ENCODE results near the gene HHIPL1. TPM values are rescaled to one million over a fixed set of nuclear protein-coding genes. Genes with fewer than 3 reads are reported as not detected.
A peak's percentile ranks its signal among the peaks of the same experiment; 100 is the strongest.

HHIPL1 gene
- polyA plus RNA-seq, 2 of the 4 experiments (the other 2 are of a cell fraction), result 0.19 to 0.23 TPM

- no peak overlapping the region for H3K4me2 ChIP-seq
- H3K27ac ChIP-seq, result no peak overlapping the region
- ChIA-PET CTCF (interaction anchor here (0.8 to 4.9 kb wide), 6 partner anchors 13 to 316 kb away, joined by 3 to 42 read pairs (median 4); no protein-coding TSS in a partner anchor), POLR2A (no interaction called here)
- peaks cover 14% of the 10 kb centered on the region; the same call in 2 of the 3 replicates for H3K4me1 ChIP-seq
- H3K4me3 ChIP-seq, result no peak overlapping the region
- no peaks in the 10 kb centered on the region for H3K9me3 ChIP-seq
- TF ChIP-seq REST (IDR thresholded peaks at IDR 0.05) (no peak), HDAC2 (IDR thresholded peaks at IDR 0.05) (no peak), TFCP2L1 (CRISPR knock-in tag; IDR thresholded peaks at IDR 0.05) (no peak), RAD21 (conservative IDR thresholded peaks at IDR 0.05 in 1 of 2, IDR thresholded peaks at IDR 0.05 in 1 of 2) (no peak)
- WGBS (ENCODE audit: missing lambda C conversion rate), result 62% methylated on average over 2 of the region's 2 CpGs
- DNase-seq (ENCODE audit: low read depth in 1 of 2, low spot score in 1 of 2), result no peak
- no peak for ATAC-seq
- no peak for FAIRE-seq
These were observed 22.1 kb downstream of the HHIPL1 start for GRCh38 chr14:99667045-99667444.

GRCh38 chr14:99667821-99668220 is 22.9 kb downstream of the HHIPL1 start:
- H3K27ac ChIP-seq, result no peak overlapping the region
- CTCF ChIA-PET, result interaction anchor here (0.8 to 4.9 kb wide), 8 partner anchors 13 to 179 kb away, joined by 3 to 42 read pairs (median 3); partner anchors contain the start of gene CYP46A1
- no peaks in the 10 kb centered on the region for H3K9me3 ChIP-seq
- peaks cover 17% of the 10 kb centered on the region; the same call in 2 of the 3 replicates for H3K4me1 ChIP-seq
- WGBS (ENCODE audit: missing lambda C conversion rate), result 77% methylated on average over 9 of the region's 9 CpGs
- DNase-seq (ENCODE audit: low read depth in 1 of 2, low spot score in 1 of 2) (no peak), FAIRE-seq (no peak), ATAC-seq (no peak)
- POLR2A ChIA-PET, result interaction anchor here (0.7 kb wide), 1 partner anchor 16 kb away, joined by 5 read pairs; the partner anchor contains the start of gene CYP46A1
- no peak overlapping the region for H3K4me2 ChIP-seq
- H3K4me3 ChIP-seq, result no peak overlapping the region
- TF ChIP-seq POLR2A (IDR thresholded peaks at IDR 0.05; ENCODE audit: low read length) (no peak), RNF2 (IDR thresholded peaks at IDR 0.05; ENCODE audit: borderline replicate concordance, low read depth) (no peak), ZC3H11A (IDR thresholded peaks at IDR 0.05) (no peak), TFCP2L1 (CRISPR knock-in tag; IDR thresholded peaks at IDR 0.05) (no peak)
- TF ChIP-seq, protein P1, sequence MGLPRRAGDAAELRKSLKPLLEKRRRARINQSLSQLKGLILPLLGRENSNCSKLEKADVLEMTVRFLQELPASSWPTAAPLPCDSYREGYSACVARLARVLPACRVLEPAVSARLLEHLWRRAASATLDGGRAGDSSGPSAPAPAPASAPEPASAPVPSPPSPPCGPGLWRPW (IDR thresholded peaks at IDR 0.05), result no peak

DNA sequence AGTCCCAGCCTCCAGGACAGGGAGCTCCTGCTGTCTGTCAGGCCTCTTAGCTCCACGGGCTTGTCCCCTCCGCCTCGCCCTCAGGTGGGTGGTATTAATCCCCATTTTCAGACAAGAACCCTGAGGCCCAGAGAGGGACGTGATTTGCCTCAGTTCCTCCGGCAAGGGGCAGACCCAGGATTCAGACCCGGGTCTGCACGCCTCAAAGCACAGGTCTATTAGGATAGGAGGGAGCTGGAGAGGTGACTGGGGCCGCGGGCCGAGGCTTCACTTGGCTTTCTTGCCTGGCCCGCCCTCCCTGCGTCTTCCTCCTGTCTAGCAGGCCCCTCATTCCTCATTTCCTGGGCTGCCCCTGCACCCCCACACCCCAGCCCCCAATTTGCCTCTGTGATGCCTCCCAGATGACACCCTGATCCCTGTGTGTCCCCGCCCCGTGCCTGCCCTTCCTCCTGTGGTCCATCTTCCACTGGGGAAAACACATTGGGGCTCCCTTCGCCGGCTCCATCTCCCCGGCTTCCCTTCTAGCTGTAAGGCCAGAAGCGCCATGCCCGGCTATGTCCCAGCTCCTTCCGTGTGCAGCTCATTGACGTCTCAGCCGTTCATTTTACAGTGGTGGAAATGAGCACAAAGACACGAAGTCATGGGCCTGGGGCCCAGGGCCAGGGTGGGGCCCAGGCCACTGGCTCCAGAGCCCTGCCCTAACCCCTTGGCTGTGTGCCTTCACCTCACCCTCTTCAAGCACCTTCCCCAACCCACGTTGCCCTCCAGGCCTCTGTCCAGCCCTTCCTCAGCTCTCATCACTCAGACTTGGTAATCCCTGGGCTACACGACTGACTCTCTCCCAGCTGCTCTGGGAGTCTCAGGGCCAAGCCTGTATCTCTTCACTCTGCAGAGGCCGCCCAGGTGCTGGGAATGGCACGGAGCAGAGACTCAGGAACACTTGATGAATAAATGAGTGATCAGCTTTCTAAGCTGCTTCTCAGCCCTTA is 23.7 kb downstream of the HHIPL1 start:
- POLR2A ChIA-PET, result no interaction called here
- TF ChIP-seq, protein P2, sequence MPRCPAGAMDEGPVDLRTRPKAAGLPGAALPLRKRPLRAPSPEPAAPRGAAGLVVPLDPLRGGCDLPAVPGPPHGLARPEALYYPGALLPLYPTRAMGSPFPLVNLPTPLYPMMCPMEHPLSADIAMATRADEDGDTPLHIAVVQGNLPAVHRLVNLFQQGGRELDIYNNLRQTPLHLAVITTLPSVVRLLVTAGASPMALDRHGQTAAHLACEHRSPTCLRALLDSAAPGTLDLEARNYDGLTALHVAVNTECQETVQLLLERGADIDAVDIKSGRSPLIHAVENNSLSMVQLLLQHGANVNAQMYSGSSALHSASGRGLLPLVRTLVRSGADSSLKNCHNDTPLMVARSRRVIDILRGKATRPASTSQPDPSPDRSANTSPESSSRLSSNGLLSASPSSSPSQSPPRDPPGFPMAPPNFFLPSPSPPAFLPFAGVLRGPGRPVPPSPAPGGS (IDR thresholded peaks at IDR 0.05), result no peak
- TF ChIP-seq TFCP2L1 (CRISPR knock-in tag; IDR thresholded peaks at IDR 0.05), result no peak
- TF ChIP-seq POLR2A (IDR thresholded peaks at IDR 0.05; ENCODE audit: low read length), result no peak
- TF ChIP-seq, protein P3, sequence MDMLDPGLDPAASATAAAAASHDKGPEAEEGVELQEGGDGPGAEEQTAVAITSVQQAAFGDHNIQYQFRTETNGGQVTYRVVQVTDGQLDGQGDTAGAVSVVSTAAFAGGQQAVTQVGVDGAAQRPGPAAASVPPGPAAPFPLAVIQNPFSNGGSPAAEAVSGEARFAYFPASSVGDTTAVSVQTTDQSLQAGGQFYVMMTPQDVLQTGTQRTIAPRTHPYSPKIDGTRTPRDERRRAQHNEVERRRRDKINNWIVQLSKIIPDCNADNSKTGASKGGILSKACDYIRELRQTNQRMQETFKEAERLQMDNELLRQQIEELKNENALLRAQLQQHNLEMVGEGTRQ (IDR thresholded peaks at IDR 0.05), result no peak
- no peak for TF ChIP-seq JUNB (IDR thresholded peaks at IDR 0.05)
- no peak for TF ChIP-seq HOXA7 (CRISPR knock-in tag; IDR thresholded peaks at IDR 0.05)
- no peak for TF ChIP-seq RARB (CRISPR knock-in tag; IDR thresholded peaks at IDR 0.05)
- TF ChIP-seq EHF (CRISPR knock-in tag; IDR thresholded peaks at IDR 0.05), result no peak
- no peak for TF ChIP-seq EHMT2 (IDR thresholded peaks at IDR 0.05; ENCODE audit: low read depth)
- TF ChIP-seq NR3C1 (IDR thresholded peaks at IDR 0.05), result no peak
- no peak for TF ChIP-seq CEBPB (IDR thresholded peaks at IDR 0.05)
- no peak for TF ChIP-seq JUN (IDR thresholded peaks at IDR 0.05)
- TF ChIP-seq, protein P4, sequence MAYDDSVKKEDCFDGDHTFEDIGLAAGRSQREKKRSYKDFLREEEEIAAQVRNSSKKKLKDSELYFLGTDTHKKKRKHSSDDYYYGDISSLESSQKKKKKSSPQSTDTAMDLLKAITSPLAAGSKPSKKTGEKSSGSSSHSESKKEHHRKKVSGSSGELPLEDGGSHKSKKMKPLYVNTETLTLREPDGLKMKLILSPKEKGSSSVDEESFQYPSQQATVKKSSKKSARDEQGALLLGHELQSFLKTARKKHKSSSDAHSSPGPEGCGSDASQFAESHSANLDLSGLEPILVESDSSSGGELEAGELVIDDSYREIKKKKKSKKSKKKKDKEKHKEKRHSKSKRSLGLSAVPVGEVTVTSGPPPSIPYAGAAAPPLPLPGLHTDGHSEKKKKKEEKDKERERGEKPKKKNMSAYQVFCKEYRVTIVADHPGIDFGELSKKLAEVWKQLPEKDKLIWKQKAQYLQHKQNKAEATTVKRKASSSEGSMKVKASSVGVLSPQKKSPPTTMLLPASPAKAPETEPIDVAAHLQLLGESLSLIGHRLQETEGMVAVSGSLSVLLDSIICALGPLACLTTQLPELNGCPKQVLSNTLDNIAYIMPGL (CRISPR knock-in tag; IDR thresholded peaks at IDR 0.05; ENCODE audit: borderline replicate concordance), result no peak
- no peak for TF ChIP-seq TP53 (CRISPR knock-in tag; IDR thresholded peaks at IDR 0.05)
- peaks cover 17% of the 10 kb centered on the region; the same call in 2 of the 3 replicates for H3K4me1 ChIP-seq
- DNase-seq (ENCODE audit: low read depth in 1 of 2, low spot score in 1 of 2), result no peak
- FAIRE-seq, result no peak
- H3K4me2 ChIP-seq, result no peak overlapping the region
- no peak overlapping the region for H3K4me3 ChIP-seq
- H3K27ac ChIP-seq, result no peak overlapping the region
- 84% methylated on average over 25 of the region's 27 CpGs for WGBS (ENCODE audit: missing lambda C conversion rate)
- no peaks in the 10 kb centered on the region for H3K9me3 ChIP-seq
- CTCF ChIA-PET, result interaction anchor here (0.7 to 4.9 kb wide), 9 partner anchors 12 to 193 kb away, joined by 3 to 42 read pairs (median 3); partner anchors contain the start of gene CYP46A1
- ATAC-seq, result peak in 1 of 2 experiments; percentile 16; a peak in 2 of 6 replicates
